Islet of Langerhans (tissue), 1 donor: ENCODE measurements around the gene IGF1R.

ENCODE experiments used
- FAIRE-seq: peaks from one replicate; lab custom pipeline; 2011; peaks lifted over from hg19 to GRCh38; lab: Jason Lieb, UNC

Gene IGF1R

DNA sequence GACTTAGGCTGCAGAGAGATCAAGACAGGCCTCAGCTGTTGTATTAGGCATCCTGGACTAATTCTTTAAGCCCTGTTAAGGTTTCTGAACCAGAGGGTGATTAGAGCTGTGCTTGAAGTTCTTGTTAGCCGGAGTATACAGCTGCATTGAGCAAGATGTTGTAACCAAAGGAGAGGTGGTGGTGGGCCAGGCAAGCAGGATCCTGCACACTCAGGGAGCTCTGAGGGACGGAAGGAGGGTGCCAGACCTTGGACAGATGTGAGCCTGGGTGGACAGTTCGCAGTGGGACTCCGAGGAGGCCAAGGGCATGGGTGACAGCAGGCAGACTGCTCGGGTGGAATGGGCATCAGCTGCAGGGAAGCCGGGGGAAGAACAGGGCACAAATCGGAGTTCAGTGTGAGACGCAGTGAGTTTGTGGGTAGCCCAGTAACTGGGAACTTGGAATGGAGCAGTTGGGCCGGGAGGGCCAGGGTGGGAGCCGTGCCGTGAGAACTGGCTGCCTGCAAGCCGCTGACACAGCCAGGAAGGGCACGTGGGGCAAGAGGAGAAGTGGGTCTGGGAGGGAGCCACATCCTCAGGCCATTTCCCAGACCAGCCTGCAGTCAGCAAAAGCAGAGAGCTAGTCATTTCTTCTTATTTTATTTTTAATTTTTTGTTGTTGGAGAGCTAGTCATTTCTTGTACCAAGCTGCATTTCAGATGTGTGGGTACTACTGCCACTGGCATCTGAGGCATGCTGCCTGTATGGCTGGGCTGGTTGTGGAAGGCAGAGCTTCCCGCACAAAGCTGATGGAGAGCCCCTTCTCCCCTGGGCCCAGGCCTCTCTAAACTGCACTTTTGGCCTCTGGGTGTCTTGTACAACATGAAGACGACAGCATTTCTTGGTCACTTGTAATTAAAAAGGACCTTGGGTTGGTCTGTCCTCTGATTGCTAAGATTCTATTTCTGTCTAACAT is 298.2 kb downstream of the IGF1R start:
- FAIRE-seq, result no peak

DNA sequence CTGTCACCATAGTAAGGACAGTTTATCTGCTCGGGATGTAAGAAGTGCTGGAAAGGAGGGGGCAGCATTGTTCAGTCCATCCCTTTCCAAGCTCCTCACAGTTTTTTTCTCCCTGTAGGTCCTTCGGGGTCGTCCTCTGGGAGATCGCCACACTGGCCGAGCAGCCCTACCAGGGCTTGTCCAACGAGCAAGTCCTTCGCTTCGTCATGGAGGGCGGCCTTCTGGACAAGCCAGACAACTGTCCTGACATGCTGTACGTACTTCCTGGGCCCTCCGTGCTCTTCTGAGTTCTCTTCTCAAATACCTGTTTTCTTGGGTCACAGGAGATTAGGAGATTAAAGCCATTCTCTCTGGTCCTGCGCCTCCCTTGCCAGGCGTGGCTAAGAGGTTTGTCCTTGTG is 300.1 kb downstream of the IGF1R start:
- no peak for FAIRE-seq

DNA sequence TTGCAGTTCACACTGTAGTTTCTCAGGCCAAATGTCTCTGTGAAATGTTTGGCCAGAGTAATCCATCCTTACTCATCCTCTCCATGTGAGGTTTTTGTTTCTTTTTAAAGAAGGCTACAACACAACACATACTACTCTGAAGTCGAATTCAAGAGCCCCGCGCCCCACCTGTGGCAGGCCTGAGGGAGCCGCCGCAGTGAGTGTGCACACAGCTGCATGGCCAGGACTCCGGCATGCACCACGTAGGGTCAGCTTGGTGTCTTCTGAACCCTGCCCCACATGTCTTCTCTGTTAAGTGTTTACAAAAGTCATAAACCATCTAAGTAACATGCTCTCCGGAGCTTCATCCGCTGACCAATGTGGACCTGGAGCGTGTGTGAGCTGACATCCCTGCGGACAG is 300.6 kb downstream of the IGF1R start:
- no peak for FAIRE-seq

DNA sequence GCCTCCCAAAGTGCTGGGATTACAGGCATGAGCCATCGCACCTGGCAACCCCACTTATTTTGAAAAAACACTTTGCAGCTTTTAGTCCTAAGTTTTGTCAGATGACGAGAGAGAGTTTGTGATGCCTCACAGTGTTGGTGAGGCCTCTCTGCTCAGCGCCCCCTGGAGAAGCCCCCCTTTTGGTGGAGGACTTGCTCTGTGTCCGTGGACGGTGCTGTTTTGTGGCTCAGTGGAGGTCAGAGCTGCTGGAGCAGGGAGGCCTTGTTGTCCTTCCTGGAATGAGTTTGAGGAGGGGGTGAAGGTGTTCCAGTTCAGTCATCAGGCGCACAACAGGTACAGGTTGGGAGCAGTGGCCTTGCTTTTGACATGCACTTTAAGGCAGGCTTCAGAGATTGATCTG is 301.3 kb downstream of the IGF1R start:
- FAIRE-seq, result no peak

DNA sequence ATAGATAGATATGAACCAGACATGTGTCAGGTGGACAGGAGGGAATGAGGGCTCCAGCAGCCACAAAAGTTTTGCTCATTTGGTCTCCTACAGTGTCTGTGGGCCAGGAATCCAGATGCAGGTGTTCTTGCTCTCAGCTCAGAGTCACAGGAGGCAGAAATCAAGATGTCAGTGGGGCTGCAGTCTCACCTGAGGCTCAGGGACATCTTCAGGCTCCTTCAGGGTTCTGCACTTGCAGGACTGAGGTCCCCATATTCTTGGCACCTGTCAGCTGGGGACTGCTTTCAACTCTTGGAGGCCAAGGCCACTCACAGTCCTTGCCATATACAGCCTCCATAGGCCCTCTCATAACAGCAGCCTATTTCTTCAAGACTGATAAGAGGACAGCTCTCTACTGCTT is 301.9 kb downstream of the IGF1R start:
- no peak for FAIRE-seq

DNA sequence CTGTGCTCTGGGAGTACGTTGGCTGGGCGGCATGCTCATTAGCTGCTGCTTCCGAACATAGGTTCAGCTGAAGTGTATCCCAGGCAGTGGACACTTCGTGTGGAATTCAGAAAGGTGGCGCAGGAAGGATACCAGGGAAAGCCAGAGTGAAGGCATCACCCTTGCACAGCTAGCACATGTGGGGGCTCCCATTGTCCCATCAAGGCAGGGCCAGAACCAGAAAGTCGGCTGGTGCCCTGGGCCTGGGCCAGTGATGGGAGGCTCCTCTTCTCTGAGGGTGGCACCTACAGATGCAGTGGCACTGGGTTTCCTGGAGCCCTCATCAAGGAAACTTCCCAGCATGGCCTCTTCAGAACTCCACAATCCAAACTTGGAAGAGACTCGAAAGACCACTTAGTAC is 302.7 kb downstream of the IGF1R start:
- no peak for FAIRE-seq

DNA sequence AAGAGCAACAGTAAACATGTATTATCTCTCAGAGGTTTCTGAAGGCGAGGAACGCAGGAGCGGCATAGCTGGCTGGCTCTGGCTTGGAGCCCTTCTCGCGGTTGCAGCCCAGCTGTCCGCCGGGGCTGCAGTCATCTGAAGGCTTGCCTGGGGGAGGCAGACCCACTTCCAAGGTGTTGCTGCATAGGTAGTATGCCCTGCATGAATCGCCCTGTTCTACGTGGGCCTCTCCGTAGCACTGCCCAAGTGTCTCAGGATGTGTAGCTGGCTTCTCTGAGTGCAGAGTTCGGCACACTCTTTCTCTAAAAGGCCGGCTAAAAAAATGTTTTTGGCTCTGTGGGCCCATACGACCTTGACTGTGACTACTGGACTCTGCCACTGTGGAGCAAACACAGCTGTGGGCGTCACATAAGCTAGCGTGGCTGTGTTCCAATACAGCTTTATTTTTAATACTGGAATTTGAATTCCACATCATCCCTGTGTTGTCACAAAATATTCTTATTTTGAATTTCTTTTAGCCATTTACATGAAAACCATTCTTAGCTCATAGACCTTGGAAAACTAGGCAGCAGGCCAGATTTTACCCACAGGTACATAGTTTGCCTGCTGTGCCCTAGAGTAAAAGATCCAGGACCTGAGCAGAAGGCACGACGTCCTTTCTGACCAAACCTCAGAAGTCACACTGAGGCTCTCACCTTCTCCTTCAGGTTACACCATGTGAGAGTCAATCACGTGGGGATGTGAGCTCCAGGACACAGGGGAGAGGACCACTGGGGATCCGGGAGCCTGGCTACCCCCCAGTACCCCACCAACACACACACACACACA is 303.4 kb downstream of the IGF1R start:
- FAIRE-seq, result no peak

DNA sequence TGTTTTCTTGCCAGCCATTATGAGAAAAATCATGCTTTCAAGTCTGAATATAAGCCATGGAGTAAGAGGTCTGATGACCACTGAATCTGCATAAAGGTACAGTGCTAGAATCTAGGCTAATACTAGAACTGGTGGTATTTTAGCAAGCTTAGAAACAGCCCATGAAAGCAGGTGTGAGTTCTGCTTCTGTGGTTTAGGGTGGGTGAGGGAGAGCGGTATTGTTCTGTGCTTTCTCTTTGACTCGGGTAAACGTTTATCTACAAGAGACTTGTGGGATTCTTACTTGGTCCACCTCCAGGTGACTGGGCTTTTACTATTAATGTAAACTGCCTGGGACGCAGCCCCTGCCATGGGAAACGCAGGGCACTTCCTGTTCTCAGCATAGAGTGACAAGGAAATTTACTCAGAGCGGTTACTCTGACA is 304.1 kb downstream of the IGF1R start:
- FAIRE-seq, result no peak

DNA sequence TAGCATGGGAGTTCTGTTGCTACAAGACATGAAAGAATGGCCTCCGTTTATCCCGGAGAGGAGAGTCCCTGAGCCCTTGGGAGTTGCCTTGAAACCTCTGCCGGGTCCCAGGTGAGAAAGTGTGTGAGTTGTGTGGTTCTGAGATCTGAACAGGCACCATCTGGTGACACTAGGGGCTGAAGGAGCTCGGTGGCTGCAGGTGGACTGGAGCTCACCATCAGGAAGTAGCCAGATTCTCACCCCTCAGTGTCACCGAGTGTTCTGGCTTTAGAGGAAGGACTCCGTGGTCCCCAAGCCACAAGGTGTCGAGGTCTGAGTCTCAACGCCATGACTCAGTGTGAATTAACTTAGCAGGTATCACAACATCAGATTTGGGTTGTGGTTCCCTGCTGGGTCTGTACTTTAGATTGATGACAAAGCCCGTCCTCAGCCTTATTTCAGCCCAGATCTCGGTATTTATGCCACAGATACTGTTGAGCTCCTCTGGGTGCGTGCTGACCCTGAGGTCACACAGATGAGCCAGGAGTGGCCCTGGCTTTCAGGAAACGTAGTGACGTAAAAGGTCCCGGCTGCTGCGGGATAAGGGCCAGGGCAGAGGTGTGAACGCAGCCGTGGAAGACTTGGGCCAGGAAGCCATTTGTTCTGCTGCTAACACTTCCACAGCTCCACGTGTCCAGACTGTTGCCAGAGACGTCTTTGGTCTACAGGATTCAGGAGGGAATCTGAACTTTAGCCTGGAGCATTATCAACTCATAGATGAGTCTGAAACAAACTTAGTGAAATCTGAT is 304.9 kb downstream of the IGF1R start:
- FAIRE-seq, result no peak

DNA sequence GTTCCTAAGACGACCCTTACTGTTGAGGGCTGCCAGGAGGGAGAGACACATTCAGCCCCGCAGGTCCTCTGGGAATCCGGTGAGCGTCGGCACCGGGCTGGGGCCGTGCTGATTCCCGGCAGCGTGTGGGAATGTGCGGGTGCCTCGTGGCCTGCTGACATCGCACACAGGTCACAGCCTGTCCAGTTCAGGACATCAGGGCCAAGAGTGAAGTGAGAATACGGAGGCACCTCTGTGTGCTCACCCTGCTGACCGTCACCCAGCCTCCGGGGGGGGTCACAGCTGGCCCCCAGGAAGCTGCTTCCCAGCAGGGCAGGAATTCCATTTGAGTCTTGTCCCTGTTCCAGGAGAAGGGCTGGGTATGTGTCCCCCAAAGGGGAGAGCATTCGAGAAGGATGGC is 305.6 kb downstream of the IGF1R start:
- no peak for FAIRE-seq

DNA sequence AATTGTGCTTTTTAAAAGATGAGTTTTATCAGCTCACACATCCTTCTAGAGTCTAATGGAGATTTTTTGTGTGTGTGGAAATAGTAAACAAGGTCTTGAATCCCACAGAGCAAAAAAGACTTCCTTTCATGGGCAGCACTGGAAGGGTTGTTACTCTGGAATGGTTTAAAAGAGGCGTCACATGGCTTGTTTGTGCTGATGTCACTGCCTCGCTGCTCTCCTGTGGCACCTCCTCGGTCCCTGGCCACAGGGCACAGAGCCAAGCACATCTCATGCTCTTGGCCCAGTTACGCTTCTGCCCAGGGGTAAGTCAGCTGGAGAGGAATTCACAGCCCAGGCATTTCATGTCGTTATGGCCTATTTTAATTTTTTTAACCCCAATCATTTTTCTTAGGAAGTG is 306.1 kb downstream of the IGF1R start:
- no peak for FAIRE-seq

DNA sequence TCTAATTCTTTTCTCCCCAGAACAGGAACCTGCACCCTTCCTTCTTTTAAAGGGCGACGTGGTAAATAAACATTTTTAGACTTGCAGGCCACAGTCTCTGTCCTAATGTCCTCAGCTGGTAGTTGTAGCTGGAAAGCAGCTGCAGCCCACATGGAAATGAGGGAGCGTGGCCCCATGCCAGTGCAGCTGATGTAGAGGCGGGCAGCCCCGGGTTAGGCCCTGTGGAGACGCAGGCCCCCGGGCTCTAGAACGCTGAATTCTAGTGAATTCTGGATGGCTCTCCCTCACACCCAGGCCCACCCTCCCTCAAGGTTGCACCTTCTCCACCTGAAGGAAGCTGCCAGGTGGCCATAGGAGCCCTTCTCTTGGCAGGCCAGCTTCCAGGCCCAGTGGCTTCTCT is 307.0 kb downstream of the IGF1R start:
- FAIRE-seq, result no peak

DNA sequence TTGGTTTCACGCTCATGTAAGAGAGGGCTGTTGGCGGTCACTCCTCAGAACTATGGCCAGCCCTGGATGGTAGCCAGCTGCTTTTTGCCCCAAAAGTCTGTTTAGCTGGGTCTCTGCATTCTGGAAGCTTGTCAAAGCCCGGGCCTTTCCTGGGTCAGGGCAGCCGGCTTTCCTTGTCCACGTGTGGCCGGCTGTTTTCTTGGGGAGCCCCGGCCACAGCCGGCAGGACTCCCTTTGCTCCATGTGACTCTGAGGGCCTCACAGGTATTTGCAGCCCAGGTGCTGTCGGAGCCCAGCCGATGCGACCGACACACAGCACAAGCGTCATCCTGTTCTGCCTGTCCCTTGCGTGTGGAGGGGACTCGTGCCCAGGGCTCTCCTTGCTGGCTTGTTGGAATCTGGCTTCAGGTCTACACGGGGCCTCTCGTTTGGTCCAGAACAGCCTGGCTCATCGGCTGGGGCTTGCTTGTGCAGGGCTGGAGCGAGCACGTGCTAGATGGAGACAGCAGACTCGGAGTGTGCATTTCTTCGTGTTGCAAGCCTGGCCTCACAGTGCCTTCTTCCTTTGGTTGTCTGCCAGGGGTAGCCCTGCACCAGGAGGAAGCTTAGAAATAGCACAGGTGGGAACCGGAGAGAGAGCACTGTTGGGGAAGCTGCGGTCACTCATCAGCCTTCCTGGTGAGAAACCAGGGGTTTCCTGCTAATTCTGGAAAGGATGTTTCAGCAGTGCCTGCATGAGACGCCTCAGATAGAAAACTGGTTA is 307.8 kb downstream of the IGF1R start:
- FAIRE-seq, result no peak

DNA sequence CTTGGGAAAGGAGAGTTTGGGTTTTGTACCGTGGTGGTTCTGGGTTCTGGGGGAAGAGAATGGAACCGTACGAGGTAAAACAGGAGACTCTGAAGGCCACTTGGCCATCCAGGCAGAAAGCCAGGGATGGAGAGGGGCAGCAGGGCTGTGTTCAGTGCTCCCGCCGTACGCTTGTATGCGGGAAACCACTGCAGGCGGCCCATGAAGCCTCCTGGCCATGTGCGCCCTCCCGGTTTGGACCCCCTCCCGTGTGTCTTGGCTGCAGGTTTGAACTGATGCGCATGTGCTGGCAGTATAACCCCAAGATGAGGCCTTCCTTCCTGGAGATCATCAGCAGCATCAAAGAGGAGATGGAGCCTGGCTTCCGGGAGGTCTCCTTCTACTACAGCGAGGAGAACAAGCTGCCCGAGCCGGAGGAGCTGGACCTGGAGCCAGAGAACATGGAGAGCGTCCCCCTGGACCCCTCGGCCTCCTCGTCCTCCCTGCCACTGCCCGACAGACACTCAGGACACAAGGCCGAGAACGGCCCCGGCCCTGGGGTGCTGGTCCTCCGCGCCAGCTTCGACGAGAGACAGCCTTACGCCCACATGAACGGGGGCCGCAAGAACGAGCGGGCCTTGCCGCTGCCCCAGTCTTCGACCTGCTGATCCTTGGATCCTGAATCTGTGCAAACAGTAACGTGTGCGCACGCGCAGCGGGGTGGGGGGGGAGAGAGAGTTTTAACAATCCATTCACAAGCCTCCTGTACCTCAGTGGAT is 308.6 kb downstream of the IGF1R start:
- FAIRE-seq, result no peak

DNA sequence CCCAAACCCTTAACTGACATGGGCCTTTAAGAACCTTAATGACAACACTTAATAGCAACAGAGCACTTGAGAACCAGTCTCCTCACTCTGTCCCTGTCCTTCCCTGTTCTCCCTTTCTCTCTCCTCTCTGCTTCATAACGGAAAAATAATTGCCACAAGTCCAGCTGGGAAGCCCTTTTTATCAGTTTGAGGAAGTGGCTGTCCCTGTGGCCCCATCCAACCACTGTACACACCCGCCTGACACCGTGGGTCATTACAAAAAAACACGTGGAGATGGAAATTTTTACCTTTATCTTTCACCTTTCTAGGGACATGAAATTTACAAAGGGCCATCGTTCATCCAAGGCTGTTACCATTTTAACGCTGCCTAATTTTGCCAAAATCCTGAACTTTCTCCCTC is 309.3 kb downstream of the IGF1R start:
- no peak for FAIRE-seq

DNA sequence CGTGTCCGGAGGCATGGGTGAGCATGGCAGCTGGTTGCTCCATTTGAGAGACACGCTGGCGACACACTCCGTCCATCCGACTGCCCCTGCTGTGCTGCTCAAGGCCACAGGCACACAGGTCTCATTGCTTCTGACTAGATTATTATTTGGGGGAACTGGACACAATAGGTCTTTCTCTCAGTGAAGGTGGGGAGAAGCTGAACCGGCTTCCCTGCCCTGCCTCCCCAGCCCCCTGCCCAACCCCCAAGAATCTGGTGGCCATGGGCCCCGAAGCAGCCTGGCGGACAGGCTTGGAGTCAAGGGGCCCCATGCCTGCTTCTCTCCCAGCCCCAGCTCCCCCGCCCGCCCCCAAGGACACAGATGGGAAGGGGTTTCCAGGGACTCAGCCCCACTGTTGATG is 309.7 kb downstream of the IGF1R start:
- no peak for FAIRE-seq

DNA sequence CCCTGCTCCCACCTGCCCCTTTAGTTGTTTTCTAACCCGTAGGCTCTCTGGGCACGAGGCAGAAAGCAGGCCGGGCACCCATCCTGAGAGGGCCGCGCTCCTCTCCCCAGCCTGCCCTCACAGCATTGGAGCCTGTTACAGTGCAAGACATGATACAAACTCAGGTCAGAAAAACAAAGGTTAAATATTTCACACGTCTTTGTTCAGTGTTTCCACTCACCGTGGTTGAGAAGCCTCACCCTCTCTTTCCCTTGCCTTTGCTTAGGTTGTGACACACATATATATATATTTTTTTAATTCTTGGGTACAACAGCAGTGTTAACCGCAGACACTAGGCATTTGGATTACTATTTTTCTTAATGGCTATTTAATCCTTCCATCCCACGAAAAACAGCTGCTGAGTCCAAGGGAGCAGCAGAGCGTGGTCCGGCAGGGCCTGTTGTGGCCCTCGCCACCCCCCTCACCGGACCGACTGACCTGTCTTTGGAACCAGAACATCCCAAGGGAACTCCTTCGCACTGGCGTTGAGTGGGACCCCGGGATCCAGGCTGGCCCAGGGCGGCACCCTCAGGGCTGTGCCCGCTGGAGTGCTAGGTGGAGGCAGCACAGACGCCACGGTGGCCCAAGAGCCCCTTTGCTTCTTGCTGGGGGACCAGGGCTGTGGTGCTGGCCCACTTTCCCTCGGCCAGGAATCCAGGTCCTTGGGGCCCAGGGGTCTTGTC is 310.7 kb downstream of the IGF1R start:
- no peak for FAIRE-seq

DNA sequence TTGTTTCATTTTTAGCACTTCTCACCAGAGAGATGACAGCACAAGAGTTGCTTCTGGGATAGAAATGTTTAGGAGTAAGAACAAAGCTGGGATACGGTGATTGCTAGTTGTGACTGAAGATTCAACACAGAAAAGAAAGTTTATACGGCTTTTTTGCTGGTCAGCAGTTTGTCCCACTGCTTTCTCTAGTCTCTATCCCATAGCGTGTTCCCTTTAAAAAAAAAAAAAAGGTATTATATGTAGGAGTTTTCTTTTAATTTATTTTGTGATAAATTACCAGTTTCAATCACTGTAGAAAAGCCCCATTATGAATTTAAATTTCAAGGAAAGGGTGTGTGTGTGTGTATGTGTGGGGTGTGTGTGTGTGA is 311.3 kb downstream of the IGF1R start:
- FAIRE-seq, result no peak

DNA sequence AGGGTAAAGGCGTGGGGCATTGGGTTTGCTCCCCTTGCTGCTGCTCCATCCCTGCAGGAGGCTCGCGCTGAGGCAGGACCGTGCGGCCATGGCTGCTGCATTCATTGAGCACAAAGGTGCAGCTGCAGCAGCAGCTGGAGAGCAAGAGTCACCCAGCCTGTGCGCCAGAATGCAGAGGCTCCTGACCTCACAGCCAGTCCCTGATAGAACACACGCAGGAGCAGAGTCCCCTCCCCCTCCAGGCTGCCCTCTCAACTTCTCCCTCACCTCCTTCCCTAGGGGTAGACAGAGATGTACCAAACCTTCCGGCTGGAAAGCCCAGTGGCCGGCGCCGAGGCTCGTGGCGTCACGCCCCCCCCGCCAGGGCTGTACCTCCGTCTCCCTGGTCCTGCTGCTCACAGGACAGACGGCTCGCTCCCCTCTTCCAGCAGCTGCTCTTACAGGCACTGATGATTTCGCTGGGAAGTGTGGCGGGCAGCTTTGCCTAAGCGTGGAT is 312.3 kb downstream of the IGF1R start:
- FAIRE-seq, result no peak

DNA sequence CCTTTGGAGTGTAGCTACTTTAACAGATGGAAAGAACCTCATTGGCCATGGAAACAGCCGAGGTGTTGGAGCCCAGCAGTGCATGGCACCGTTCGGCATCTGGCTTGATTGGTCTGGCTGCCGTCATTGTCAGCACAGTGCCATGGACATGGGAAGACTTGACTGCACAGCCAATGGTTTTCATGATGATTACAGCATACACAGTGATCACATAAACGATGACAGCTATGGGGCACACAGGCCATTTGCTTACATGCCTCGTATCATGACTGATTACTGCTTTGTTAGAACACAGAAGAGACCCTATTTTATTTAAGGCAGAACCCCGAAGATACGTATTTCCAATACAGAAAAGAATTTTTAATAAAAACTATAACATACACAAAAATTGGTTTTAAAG is 315.1 kb downstream of the IGF1R start:
- no peak for FAIRE-seq
